Suprapubic skin (tissue), 4 donors: Measurements from ENCODE around the gene IL1RAP. TPM values are rescaled to one million over a fixed set of nuclear protein-coding genes. Genes with fewer than 3 reads are reported as not detected.

Experiments
- DNase-seq, 2 donors: peaks; one replicate each; pipeline ENCODE4 v3.0.0-alpha.2; 2019; ENCODE audit warnings: low spot score in 2 of 2
- H3K27ac ChIP-seq: fragments of 200-600 bp; sonication (generic); one replicate; pipeline ENCODE4 v1.5.1; 2019
- H3K27me3 ChIP-seq: fragments of 200-600 bp; sonication (generic); one replicate; pipeline ENCODE4 v1.5.1; 2019
- H3K36me3 ChIP-seq: fragments of 200-600 bp; sonication (generic); one replicate; pipeline ENCODE4 v1.5.1; 2019
- H3K4me1 ChIP-seq: fragments of 200-600 bp; sonication (generic); one replicate; pipeline ENCODE4 v1.5.1; 2019
- H3K4me3 ChIP-seq: fragments of 200-600 bp; sonication (generic); one replicate; pipeline ENCODE4 v1.5.1; 2019; ENCODE audit warnings: mild to moderate bottlenecking
- H3K9me3 ChIP-seq: fragments of 200-600 bp; sonication (generic); one replicate; pipeline ENCODE4 v1.5.1; 2019
- CTCF ChIP-seq, 2 donors: fragments of 200-600 bp in 1 of 2; fragments of 450-650 bp in 1 of 2; sonication (generic) in 1 of 2; IDR thresholded peaks; one replicate each; pipeline ENCODE4 v1.5.1; 2016 to 2019; ENCODE audit warnings: antibody characterized with exemption in 2 of 2, mild to moderate bottlenecking in 1 of 2, moderate library complexity in 1 of 2
- EP300 ChIP-seq: sonication (generic); formaldehyde crosslinking; IDR thresholded peaks from one replicate; pipeline ENCODE4 v1.6.1; 2017; ENCODE audit warnings: antibody characterized with exemption
- POLR2A ChIP-seq, 2 donors: fragments of 450-650 bp; IDR thresholded peaks; one replicate each; pipeline ENCODE4 v1.6.1; 2017; ENCODE audit warnings: antibody characterized with exemption in 2 of 2, mild to moderate bottlenecking in 2 of 2, moderate library complexity in 2 of 2
- POLR2AphosphoS5 ChIP-seq, 3 donors: sonication (generic); formaldehyde crosslinking; IDR thresholded peaks; one replicate each; pipeline ENCODE4 v1.6.1; 2017; ENCODE audit warnings: antibody characterized with exemption in 3 of 3
- WGBS: methylation state at CpG from one replicate; pipeline ENCODE4 v1.1.5; 2018; 5-methylcytosine and 5-hydroxymethylcytosine counted together
- total RNA-seq, 4 donors: library from RNA; depleted of rRNA; stranded (reverse); fragments of >200 nt; gene quantifications; one replicate each; pipeline ENCODE4 v1.1.0, GENCODE V29; 2016

IL1RAP gene
- total RNA-seq, 4 donors from 2014 or later: 27.5 to 44.0 (median 29.5) TPM

DNA sequence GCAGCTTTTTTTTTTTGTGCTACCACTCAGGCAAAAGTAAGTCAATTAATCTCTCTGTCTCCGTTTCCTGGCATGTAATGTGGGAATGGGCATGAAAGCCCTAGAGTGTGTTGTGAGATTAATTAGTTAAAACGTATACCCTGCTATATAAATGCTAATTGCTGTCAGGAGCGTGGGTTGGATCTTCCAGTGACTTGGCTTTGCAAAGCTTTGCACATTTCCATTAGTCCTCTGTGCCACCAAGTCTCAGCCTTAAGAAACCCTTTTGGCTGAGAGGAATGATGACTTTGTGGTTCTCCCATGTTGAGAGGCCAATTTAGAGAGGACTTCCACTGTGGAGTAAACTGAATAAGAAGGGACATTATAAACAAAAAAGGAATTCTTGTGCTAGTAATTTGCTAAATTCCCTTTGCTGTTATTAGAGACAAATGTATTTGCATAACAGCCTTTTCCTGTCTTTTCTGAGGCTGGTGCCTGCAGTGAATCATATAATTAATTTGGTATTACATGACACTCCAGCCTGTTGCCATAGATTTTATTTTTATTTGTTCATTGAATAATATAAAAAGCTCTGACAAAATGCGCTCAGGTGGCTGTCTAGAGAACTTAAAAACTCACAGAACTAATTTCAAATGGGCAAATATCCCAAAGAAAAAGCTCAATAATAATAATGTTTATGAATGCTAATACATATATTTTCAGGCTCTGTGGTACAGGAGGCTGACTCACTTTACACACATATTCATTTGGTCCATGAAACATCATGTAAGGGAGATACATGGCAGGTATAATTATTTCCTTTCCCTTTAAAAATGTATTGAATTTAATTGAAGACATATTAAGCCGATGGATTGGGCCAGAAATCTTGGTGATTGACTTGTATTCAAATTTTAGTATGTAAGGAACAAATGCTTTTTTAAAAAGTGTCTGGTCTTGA is 82.7 kb downstream of the IL1RAP start:
- Histone ChIP-seq H3K27me3 (no peaks in the 10 kb centered on the region), H3K27ac (peak overlapping the region; percentile 81), H3K36me3 (no peaks in the 10 kb centered on the region), H3K4me1 (peaks cover 7% of the 10 kb centered on the region), H3K4me3 (no peak overlapping the region), H3K9me3 (no peaks in the 10 kb centered on the region)
- DNase-seq: no peak
- WGBS: 44% methylated on average over 5 of the region's 5 CpGs
- TF ChIP-seq CTCF (IDR thresholded peaks at IDR 0.05) (no peak), EP300 (no peak), POLR2AphosphoS5 (IDR thresholded peaks at IDR 0.05) (no peak), POLR2A (IDR thresholded peaks at IDR 0.05) (no peak)

DNA sequence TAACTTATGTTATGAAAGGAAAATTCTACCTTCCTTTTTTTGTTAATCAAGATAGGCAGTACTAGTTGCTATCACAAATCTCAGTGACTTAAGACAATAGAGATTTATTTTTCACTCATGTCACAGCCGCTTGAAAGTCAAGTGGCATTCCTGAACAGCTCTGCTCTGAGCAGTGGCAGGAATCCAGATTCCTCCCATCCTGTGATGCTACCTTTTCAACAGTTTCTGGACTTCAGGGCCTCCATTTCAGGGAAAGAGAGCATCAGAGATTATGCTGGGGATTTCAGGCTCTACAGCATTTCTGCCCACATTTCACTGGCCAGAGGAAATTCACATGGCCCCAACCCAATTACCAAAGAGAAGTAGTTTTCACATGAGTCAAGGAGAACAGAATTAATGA is 83.4 kb downstream of the IL1RAP start:
- no peak for DNase-seq
- Histone ChIP-seq H3K27ac (peak overlapping the region; percentile 28), H3K9me3 (no peaks in the 10 kb centered on the region), H3K4me1 (peaks cover 7% of the 10 kb centered on the region), H3K4me3 (no peak overlapping the region), H3K27me3 (no peaks in the 10 kb centered on the region), H3K36me3 (no peaks in the 10 kb centered on the region)
- TF ChIP-seq CTCF (IDR thresholded peaks at IDR 0.05) (no peak), POLR2AphosphoS5 (IDR thresholded peaks at IDR 0.05) (no peak), EP300 (no peak), POLR2A (IDR thresholded peaks at IDR 0.05) (no peak)
- WGBS: 40% methylated on average over 1 of the region's 1 CpG

GRCh38 chr3:190601622-190602021 is 87.7 kb downstream of the IL1RAP start:
- no peak for DNase-seq
- H3K4me1 ChIP-seq: no peaks in the 10 kb centered on the region
- H3K27me3 ChIP-seq: no peaks in the 10 kb centered on the region
- no peak for TF ChIP-seq CTCF (IDR thresholded peaks at IDR 0.05)
- TF ChIP-seq EP300: no peak
- TF ChIP-seq POLR2AphosphoS5 (IDR thresholded peaks at IDR 0.05): no peak
- TF ChIP-seq POLR2A (IDR thresholded peaks at IDR 0.05): no peak
- 97% methylated on average over 5 of the region's 5 CpGs for WGBS
- no peaks in the 10 kb centered on the region for H3K9me3 ChIP-seq
- H3K27ac ChIP-seq: no peak overlapping the region
- H3K4me3 ChIP-seq: no peak overlapping the region
- peaks cover 24% of the 10 kb centered on the region for H3K36me3 ChIP-seq

DNA sequence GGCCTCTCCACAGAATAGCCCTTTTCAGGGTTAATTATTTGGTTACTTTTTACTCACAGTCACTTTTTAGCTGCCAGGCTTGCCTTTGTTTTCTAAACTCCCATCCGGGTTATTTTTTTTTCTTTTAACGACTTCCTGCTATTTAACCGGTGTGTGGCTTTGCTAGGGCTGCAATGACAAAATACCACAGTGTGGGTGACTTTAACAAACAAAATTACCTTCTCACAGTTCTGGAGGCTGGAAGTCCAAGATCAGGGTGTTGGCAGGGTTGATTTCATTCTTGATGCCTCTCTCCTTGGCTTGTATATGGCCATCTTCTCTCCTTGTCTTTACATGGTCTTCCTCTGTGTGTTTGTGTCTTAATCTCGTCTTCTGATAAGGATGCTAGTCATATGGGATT is 91.5 kb downstream of the IL1RAP start:
- H3K36me3 ChIP-seq: peaks cover 24% of the 10 kb centered on the region
- H3K27me3 ChIP-seq: no peaks in the 10 kb centered on the region
- H3K27ac ChIP-seq: no peak overlapping the region
- 39% methylated on average over 4 of the region's 4 CpGs for WGBS
- no peak overlapping the region for H3K4me3 ChIP-seq
- TF ChIP-seq POLR2AphosphoS5 (IDR thresholded peaks at IDR 0.05) (no peak), CTCF (IDR thresholded peaks at IDR 0.05) (no peak), POLR2A (IDR thresholded peaks at IDR 0.05) (no peak), EP300 (no peak)
- H3K4me1 ChIP-seq: no peaks in the 10 kb centered on the region
- no peaks in the 10 kb centered on the region for H3K9me3 ChIP-seq
- no peak for DNase-seq

DNA sequence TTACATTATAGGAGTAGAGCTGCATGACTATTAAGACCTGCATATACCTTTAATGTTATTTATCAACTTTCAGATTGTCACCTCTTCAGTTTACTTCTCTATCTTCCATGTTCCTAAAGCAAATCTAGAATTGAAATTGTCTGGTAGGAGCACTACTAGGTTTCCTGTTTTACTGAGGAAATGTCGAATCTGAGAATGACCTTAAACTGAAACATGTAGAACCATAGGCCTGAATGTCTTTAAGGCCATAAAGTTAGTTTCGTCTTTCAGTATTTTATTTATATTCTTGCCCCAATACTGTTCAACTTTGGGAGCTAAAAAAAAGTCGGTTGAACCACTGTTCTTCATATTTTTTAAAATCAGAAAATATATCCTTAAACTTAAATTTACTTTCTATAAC is 92.7 kb downstream of the IL1RAP start:
- H3K27ac ChIP-seq: no peak overlapping the region
- TF ChIP-seq POLR2AphosphoS5 (IDR thresholded peaks at IDR 0.05) (no peak), CTCF (IDR thresholded peaks at IDR 0.05) (no peak), POLR2A (IDR thresholded peaks at IDR 0.05) (no peak), EP300 (no peak)
- H3K36me3 ChIP-seq: peaks cover 24% of the 10 kb centered on the region
- no peaks in the 10 kb centered on the region for H3K27me3 ChIP-seq
- H3K4me3 ChIP-seq: no peak overlapping the region
- no peak for DNase-seq
- WGBS: 62% methylated on average over 3 of the region's 3 CpGs
- H3K4me1 ChIP-seq: no peaks in the 10 kb centered on the region
- no peaks in the 10 kb centered on the region for H3K9me3 ChIP-seq
